Measurements from ENCODE around the gene DNAH3.
"Not testable (repeated sequence)": the region's sequence is repeated elsewhere in the genome, so short reads cannot be mapped to it uniquely, and the experiment has no call there.

DNAH3 gene

DNA sequence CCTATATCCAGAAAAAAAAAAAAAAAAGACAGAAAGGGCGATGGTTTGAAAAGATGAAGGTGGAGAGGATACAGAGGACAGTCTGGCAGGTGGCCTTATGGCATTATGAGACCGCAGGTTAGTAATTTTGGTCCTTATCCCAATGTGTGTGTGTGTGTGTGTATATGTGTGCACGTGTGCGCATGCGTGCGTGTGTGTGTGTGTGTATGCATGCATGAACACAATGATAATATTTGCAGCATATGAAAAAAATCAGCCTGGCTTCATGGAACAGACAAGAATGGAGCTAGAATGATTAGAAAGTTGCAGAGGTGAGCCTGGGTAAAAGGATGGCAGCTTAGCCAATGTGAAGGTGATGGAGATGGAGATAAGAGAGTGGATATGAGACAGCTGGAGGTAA, 166.6 kb downstream of the DNAH3 start:
- no peak for DNase-seq

DNA sequence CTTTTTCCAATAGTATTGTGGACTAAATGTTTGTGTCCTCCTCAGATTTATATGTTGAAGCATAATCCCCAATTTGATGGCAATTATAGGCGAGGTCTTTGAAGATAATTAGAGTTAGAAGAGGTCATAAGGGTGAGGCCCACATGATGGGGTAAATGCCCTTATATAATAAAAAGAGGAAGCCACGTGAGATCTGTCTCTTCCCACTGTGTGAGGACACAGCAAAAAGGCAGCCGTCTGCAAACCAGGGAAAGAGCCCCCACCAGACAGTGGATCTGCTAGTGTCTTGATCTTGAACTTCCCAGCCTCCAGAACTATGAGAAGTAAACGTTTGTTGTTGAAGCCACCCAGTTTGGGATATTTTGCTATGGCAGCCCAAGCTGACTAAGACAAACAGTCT, 174.1 kb downstream of the DNAH3 start:
- DNase-seq = no peak

- DNase-seq = not testable (repeated sequence)
Measured at GRCh38 chr16:20973201-20973600, 177.4 kb downstream of the DNAH3 start.

- no peak for DNase-seq
Measured at GRCh38 chr16:20971401-20971800, 179.2 kb downstream of the DNAH3 start.

DNA sequence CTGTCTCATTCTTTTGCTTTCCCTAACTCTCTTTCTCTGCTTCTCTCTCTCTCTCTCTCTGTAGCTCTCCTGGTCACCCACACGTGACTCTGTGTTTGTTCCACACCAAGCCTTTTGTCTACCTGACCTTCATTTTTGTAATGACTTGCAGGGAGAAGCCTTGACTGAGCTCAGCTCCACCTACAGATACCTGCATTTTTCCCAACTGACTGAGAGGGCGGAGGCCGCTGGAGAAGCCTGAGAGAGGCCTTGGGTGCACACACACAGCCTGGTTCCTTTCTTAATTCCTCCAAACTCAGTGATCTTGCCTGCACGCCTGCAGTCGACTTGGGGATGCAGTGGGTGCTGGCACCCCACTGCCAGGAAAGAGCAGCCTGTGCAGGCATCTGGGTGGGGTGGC, 181.3 kb downstream of the DNAH3 start:
- DNase-seq = no peak

GRCh38 chr16:20968765-20969164, 181.9 kb downstream of the DNAH3 start:
- DNase-seq = no peak

DNA sequence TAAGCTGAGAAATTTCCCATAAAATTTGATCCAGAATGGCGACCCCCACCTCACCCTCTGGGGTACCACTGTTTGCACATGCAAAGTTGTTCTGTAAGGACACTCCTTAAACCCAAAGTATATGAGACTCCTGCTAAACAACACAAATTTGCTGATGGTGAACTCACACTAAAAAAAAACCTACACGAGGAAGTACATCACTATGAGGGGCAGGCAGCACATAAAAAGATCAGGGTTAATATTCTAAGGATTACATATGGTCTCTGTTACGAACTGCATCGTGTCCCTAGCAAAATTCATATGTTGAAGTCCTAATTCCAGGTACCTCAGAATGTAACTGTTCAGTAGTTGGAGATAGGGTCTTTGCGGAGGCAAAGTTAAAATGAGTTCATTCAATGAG, 189.7 kb downstream of the DNAH3 start:
- DNase-seq = no peak

- no peak for DNase-seq
Measured at GRCh38 chr16:20957153-20957552, 193.5 kb downstream of the DNAH3 start.

DNA sequence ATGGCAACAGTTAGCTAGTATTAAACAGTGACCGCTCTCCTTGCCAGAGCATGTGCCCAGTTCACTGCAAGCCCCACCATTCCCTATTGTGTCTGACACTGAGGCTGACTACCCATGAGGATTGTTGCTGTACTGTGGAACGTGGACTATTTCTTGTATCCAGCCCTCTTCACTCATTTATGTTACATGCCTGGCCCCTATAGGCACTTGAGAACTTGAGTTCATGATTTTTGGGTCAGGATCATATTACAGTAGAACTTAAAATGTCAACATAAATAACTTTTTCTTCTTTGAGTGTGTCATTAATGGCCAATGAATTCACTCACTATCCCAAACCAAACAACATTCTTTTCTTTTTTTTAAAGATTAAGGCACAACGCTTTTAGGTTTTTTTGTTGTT, 194.3 kb downstream of the DNAH3 start:
- no peak for DNase-seq

DNA sequence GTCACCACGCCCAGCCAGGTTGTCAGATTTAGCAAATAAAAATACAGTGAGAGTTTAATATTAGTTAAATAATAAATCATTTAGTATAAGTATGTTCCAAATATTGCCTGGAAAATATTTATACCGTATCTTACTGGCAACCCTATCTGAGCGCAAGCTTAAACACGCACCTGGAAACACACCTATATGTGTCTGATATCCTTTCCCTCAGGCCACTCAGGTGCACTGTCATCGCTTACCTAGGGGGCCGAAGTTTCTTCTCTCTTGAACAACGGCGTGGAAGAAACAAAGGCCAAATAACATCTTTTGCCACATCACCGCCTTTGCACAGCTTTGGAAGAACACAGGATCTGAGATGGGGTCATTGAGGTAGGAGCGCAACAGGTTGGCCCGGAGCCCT, 196.1 kb downstream of the DNAH3 start:
- DNase-seq = no peak

DNA sequence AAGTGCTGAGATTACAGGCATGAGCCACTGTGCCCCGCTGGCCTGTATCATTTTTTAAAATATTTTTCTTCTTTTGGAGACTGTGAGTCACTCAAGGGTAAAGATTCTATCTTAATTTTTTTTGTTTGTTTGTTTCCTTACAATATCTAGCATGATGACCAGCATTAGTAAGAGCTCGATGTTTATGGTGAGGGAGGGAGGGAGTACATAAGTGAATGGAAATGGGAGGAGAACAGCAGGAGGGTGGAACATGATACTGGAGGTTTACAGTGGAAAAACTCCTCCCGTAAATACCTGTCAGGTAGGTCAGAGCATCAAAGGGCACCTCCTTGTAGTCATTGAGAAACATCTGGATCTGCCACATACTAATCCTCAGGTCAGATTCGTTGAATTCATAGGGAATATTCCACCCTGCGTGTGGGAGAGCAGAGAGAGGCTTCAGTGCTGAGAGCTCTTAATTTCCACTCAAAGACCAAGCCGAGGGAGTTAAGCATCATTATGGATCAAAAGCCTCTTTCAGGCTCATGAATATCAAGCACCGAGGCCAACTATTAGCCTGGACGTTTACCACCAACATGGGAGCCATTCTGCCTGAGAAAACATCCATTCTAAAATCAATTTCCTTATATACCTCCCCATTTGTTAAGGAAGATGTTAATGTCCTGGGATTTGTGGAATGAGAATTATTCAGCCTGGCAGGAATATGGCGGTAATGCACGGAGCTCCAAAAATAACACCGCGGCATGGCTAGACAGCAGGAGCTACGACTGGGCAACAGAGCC, 198.3 kb downstream of the DNAH3 start:
- no peak for DNase-seq

- DNase-seq = no peak
Measured at GRCh38 chr16:20950294-20950693, 200.4 kb downstream of the DNAH3 start.

DNA sequence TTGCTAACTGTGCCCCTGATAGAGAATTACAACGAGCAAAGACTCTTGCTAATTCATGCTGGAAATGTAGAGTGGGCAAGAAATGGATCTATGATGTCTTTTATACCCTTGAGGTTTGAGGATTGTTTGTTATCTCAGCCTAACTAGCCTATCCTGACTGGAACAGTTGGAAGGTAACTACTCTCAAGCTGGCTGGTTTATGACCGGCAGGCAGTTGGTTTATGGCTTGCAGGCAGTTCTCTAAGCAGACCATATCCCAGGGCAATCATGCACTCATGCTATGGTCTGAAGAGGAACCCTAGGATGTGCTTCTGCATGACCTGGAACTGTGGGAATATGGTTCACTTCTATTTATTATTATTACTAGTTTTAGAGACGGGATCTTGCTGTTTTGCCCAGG, 201.0 kb downstream of the DNAH3 start:
- DNase-seq = no peak

DNA sequence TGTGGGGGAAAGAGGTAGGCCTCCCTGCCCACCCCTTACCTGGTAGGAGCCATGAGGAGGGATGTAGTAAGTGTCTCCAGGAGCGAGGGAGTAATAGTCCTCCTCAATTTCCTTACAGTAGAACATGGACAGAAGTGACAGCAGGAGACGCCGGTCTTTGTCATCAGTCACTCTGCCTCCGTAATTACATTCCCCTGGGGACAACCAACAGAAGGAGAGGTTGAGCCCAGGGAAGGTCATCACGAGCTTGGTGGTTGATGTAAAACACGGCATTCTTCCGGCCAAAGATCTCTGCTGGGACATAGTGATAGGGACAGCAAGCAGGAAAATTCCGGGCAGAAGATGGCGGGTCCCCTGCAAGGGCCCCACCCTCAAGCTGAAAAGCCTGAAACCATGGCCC, 202.2 kb downstream of the DNAH3 start:
- no peak for DNase-seq

DNA sequence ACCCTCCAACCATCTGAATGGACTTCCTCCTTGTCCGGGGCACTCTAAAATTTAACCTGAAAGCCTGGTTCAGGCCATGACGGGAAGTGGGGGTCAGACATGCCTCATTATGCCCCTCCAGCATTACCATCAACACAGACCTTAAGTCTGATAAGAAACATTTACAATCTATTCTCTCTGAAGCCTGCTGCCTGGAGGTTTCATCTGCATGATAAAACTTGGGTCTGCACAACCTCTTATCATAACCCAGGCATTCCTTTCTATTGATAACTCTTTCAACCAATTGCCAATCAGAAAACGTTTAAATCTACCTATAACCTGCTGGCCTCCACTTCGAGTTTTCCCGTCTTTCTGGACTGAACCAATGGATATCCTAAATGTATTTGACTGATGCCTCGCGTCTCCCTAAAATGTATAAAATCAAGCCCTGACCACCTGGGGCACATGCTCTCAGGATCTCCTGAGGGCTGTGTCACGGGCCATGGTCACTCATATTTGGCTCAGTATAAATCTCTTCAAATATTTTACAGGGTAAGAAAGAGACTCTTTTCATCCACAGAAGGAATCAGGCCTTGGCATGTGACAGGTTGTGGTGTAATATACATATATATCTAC, 204.5 kb downstream of the DNAH3 start:
- DNase-seq = no peak

DNA sequence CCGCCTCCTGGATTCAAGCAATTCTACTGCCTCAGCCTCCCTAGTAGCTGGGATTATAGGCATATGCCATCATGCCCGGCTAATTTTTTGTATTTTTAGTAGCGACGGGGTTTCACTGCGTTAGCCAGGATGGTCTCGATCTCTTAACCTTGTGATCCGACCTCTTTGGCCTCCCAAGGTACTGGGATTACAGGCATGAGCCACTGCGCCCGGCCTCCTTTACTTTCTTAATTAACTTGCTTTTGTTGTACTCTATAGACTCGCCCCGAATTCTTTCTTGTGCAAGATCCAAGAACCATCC, 205.1 kb downstream of the DNAH3 start:
- not testable (repeated sequence) for DNase-seq

DNA sequence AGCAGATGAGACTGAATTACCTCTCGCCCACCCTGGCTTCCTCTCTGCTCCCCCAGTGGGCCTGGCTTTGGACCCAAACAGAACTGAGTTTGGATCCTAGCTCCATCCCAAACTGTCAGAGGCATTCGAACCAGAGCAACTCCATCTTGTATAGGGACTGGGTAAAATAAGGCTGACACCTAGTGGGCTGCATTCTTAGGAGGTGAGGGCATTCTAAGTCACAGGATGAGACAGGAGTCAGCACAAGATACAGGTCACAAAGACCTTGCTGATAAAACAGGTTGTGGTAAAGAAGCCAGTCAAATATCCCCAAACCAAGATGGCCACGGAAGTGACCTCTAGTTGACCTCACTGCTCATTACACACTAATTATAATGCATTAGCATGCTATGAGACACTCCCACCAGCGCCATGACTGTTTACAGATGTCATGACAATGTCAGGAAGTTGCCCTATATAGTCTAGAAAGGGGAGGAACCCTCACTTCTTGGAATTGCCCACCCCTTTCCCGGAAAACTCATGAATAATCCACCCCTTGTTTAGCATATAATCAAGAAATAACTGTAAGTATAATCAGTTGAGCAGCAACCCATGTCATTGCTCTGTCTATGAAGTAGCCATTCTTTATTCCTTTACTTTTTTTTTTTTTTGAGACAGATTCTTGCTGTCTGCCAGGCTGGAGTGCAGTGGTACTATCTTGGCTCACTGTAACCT, 205.6 kb downstream of the DNAH3 start:
- peak; percentile 52 to 64 for DNase-seq

DNA sequence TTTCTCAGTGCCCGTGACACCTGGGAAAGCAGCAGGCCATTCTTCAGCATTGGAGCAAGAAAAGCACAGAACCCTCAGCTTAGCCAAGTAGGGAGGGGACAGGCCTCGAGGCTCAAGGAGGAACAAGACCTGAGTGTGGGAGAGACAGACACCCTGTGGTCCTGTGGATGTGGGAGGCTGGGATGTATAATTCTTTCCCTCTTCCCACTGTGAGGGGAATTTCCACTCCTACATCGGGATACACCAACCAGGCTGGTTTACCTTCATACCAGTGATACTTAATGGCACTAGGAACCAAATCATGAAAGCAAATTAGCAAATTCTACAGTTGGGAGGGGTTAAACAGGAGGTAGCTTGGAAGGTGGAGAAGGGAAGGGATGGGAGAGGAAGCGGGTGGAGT, 208.4 kb downstream of the DNAH3 start:
- no peak for DNase-seq

DNA sequence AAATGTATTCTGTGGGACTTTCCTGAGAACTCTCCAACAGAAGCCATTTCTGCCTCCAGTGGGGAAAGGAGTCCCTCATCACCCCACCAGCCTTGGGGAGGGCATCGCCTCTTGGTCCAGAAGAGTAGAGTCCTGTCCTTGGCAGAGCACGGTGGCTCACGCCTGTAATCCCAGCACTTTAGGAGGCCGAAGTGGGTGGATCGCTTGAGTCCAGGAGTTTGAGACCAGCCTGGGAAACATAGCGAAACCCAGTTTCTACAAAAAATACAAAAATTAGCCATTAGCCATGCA, 209.1 kb downstream of the DNAH3 start:
- DNase-seq = no peak

- no peak for DNase-seq
Measured at GRCh38 chr16:20940871-20941635, 209.6 kb downstream of the DNAH3 start.

GRCh38 chr16:20939611-20940010, 211.0 kb downstream of the DNAH3 start:
- DNase-seq = no peak

DNA sequence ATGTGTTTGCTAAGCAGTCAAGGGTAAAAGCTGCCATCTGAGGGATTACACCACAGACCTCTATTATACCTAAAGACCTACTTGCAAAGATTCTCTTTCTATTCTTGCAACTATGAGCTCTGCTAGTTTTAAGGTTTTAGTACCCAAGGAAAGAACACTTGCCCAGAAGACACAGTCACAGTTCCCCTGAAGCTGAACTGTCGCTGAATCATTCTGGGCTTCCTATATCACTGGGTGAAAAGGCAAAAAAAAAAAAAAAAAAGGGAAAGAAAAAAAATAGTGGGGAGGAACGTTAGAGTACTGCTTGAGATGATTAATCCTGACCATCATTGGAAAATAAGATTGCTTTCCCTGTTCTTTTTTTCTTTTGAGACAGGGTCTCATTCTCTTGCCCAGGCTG, 212.2 kb downstream of the DNAH3 start:
- DNase-seq = no peak

- DNase-seq = no peak
Measured at GRCh38 chr16:20937736-20938135, 212.9 kb downstream of the DNAH3 start.

DNA sequence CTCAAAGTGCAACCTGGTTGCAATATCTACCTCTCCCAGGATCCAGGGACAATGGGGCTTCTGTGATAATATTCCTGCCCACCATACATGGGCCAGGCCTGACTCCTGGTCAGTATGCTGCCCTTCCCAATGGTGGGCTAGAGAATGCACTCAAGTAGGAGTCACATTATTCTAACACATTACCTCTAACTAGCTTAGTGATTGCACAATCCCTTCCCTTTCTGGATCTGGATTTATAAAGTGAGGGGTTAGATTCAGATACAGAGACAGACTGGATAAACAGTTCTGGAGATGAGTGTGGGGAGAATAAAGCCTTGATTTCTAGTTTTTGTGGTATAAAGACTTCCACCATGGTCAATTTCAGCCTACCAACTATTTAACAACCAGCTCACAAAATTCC, 217.1 kb downstream of the DNAH3 start:
- DNase-seq = no peak
